Prostate gland (tissue), 2 donors: ENCODE measurements around the gene PUSL1. TPM values are rescaled to one million over a fixed set of nuclear protein-coding genes. Genes with fewer than 3 reads are reported as not detected.

ENCODE experiments used
- DNase-seq: peaks from one replicate; pipeline ENCODE4 v3.0.0-alpha.2; 2019; ENCODE audit warnings: low spot score
- H3K27ac ChIP-seq, 2 donors: fragments of 200-600 bp; sonication (generic); 2 replicates each; pipeline ENCODE4 v1.5.1; 2017 to 2019
- H3K27me3 ChIP-seq: fragments of 200-600 bp; sonication (generic); replicated peaks from 2 replicates; pipeline ENCODE4 v1.5.1; 2019; ENCODE audit not compliant: insufficient read depth
- H3K36me3 ChIP-seq, 2 donors: fragments of 200-600 bp; sonication (generic); 1 replicate in 1 of 2; 2 replicates in 1 of 2; pipeline versions ENCODE4 v1.5.1 to v1.8.1; 2017 to 2019
- H3K4me1 ChIP-seq: fragments of 200-600 bp; sonication (generic); replicated peaks from 2 replicates; pipeline ENCODE4 v1.5.1; 2019
- H3K4me3 ChIP-seq, 2 donors: fragments of 200-600 bp; sonication (generic); 2 replicates each; pipeline ENCODE4 v1.5.1; 2017 to 2019
- H3K9me3 ChIP-seq: fragments of 200-600 bp; sonication (generic); 2 replicates; pipeline ENCODE4 v1.5.1; 2017
- POLR2A ChIP-seq: fragments of 450-650 bp; IDR thresholded peaks from one replicate; pipeline ENCODE4 v1.6.1; 2016; ENCODE audit warnings: antibody characterized with exemption, mild to moderate bottlenecking
- POLR2AphosphoS5 ChIP-seq: sonication (generic); formaldehyde crosslinking; IDR thresholded peaks from one replicate; pipeline ENCODE4 v1.6.1; 2017; ENCODE audit warnings: antibody characterized with exemption
- WGBS: methylation state at CpG from one replicate; pipeline ENCODE4 v1.1.5; 2018; 5-methylcytosine and 5-hydroxymethylcytosine counted together
- intact Hi-C: fragments of 100-400 bp; cut with DNase I; formaldehyde crosslinking; loops from one replicate; pipeline ENCODE4 v1.14.2; 2022
- total RNA-seq, 2 donors: library from RNA; depleted of rRNA; stranded (reverse); fragments of >200 nt; gene quantifications; one replicate each; pipeline ENCODE4 v1.1.0, GENCODE V29; 2016
- TF ChIP-seq, protein P1 (sequence below), 4 experiments: fragments of 200-600 bp in 2 of 4; fragments of 450-650 bp in 2 of 4; sonication (generic) in 2 of 4; IDR thresholded peaks; 1 replicate in 3 of 4; 2 replicates in 1 of 4; pipeline ENCODE4 v1.5.1; 2016 to 2019; ENCODE audit warnings: antibody characterized with exemption in 4 of 4, mild to moderate bottlenecking in 2 of 4, moderate library complexity in 2 of 4

The PUSL1 gene
- total RNA-seq, 2 donors from 2014 or later: 30.6 to 36.9 TPM

DNA sequence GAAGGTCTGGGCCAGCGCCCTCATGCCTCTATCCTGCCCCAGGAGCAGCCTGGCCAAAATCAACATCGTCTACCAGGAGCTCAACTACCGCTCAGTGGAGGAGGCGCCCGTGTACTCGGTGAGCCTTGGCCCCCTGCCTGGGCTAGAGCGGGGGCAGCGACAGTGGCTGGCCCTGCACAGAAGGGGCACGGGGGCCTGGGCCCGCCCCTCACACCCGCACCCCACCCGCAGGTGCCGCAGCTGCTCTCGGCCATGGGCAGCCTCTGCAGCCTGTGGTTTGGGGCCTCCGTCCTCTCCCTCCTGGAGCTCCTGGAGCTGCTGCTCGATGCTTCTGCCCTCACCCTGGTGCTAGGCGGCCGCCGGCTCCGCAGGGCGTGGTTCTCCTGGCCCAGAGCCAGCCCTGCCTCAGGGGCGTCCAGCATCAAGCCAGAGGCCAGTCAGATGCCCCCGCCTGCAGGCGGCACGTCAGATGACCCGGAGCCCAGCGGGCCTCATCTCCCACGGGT lies 17.3 kb upstream of the PUSL1 start:
- Histone ChIP-seq H3K9me3 (no peaks in the 10 kb centered on the region), H3K4me1 (peaks cover 4% of the 10 kb centered on the region), H3K36me3 (no peaks in the 10 kb centered on the region), H3K27ac (no peak overlapping the region), H3K4me3 (no peak overlapping the region), H3K27me3 (no peaks in the 10 kb centered on the region)
- no peak for TF ChIP-seq POLR2A
- TF ChIP-seq, protein P1, sequence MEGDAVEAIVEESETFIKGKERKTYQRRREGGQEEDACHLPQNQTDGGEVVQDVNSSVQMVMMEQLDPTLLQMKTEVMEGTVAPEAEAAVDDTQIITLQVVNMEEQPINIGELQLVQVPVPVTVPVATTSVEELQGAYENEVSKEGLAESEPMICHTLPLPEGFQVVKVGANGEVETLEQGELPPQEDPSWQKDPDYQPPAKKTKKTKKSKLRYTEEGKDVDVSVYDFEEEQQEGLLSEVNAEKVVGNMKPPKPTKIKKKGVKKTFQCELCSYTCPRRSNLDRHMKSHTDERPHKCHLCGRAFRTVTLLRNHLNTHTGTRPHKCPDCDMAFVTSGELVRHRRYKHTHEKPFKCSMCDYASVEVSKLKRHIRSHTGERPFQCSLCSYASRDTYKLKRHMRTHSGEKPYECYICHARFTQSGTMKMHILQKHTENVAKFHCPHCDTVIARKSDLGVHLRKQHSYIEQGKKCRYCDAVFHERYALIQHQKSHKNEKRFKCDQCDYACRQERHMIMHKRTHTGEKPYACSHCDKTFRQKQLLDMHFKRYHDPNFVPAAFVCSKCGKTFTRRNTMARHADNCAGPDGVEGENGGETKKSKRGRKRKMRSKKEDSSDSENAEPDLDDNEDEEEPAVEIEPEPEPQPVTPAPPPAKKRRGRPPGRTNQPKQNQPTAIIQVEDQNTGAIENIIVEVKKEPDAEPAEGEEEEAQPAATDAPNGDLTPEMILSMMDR (IDR thresholded peaks at IDR 0.05): no peak
- no peak for TF ChIP-seq POLR2AphosphoS5
- intact Hi-C loops: no loop called here
- 28% methylated on average over 25 of the region's 28 CpGs for WGBS
- no peak for DNase-seq

DNA sequence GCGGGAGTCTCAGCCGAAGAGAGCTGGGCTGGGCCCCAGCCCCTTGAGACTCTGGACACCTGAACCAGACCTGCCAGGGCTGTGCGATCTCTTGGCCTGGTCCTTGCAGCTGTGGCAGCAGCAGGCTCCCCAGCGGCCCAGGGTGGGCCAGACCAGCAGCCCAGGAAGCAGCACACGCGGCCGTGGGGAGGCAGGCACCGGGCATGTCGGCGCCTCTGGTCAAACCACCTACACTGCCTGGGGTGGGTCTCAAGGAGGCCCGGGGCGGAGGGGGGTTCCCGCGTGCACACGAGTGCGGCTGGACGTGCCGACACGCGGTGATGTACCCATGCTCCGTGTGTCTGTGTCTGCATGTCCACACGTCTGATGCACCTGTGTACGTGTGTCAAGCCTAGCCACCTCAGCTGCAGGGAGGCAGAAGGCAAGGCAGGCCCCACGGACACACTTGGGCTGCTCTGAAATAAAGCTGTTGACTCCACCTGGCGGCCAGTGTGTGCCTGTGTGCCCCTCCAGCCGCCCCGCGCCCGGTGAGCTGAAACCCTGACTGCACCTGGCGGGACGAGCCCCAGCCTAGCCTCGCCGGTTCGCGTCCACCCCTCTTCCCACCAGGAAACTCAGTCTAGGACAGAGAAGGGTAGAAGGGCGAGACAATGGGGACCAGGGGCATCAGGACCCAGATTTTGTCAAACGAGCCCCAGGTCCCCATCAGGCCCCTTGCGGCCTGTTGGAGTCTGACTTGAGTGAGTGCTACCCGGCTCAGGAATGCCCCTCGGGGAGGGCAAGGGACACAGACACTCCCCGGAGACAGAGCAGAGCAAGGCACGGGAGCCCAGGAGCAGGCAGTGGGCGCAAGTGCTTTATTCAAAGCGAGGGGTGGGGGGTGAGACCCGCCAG lies 16.6 kb upstream of the PUSL1 start:
- Histone ChIP-seq H3K27me3 (no peaks in the 10 kb centered on the region), H3K4me1 (peaks cover 4% of the 10 kb centered on the region), H3K36me3 (no peaks in the 10 kb centered on the region), H3K9me3 (no peaks in the 10 kb centered on the region), H3K4me3 (no peak overlapping the region), H3K27ac (no peak overlapping the region)
- peak; percentile 86 for DNase-seq
- TF ChIP-seq, protein P1 (IDR thresholded peaks at IDR 0.05): peak; percentile 58 to 94 (median 78)
- TF ChIP-seq POLR2AphosphoS5 (peak; percentile 18), POLR2A (no peak)
- intact Hi-C loops: loop anchor here (1.0 kb wide), 1 partner anchor 169 kb away; no protein-coding TSS in a partner anchor
- 52% methylated on average over 39 of the region's 45 CpGs for WGBS

DNA sequence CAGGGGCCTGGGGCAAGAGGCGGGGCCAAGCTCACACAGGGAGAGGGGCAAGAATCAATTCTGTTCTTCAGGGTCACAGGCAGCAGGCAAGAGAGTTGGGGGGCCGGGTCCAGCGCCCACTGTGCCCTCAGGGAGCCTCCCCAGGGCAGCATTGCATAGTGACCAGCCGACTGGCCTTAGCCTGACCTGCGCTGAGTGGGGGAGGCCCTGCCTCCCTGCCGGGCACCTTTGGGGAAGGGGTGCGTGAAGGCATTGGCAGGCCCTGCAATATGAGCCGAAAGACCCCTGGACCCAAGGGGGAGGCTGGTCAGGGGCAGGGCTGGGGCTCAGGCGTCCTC lies 16.0 kb upstream of the PUSL1 start:
- Histone ChIP-seq H3K36me3 (no peaks in the 10 kb centered on the region), H3K4me1 (peaks cover 4% of the 10 kb centered on the region), H3K9me3 (no peaks in the 10 kb centered on the region), H3K27me3 (no peaks in the 10 kb centered on the region), H3K27ac (no peak overlapping the region), H3K4me3 (no peak overlapping the region)
- intact Hi-C loops: loop anchor here (1.0 kb wide), 1 partner anchor 170 kb away; no protein-coding TSS in a partner anchor
- 90% methylated on average over 9 of the region's 9 CpGs for WGBS
- TF ChIP-seq POLR2AphosphoS5 (no peak), POLR2A (no peak)
- TF ChIP-seq, protein P1 (IDR thresholded peaks at IDR 0.05): no peak
- DNase-seq: no peak

DNA sequence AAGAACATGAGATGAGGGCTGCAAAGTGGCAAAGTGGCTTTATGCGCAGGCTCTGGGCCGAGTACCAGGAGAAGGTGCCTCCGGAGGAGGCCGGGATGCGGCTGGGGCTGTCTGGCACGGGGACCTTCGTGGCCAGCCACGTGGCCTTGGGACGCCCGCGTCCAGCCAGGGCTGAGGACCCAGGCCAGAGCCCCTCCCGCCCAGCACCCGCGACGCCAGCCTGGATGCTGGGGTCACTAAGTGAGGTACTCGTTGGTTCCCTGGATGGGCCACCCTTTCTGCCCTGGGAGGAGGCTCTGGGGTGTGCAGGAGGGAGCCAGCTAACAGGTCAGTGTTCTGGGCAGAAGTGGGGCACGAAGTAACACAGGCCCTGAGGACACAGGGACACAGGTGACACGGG lies 15.5 kb upstream of the PUSL1 start:
- H3K4me1 ChIP-seq: peaks cover 4% of the 10 kb centered on the region
- no peaks in the 10 kb centered on the region for H3K36me3 ChIP-seq
- 93% methylated on average over 18 of the region's 18 CpGs for WGBS
- no peaks in the 10 kb centered on the region for H3K27me3 ChIP-seq
- TF ChIP-seq POLR2A (no peak), POLR2AphosphoS5 (no peak)
- TF ChIP-seq, protein P1 (IDR thresholded peaks at IDR 0.05): no peak
- no peak overlapping the region for H3K4me3 ChIP-seq
- intact Hi-C loops: loop anchor here (1.0 kb wide), 1 partner anchor 171 kb away; no protein-coding TSS in a partner anchor
- DNase-seq: no peak
- no peaks in the 10 kb centered on the region for H3K9me3 ChIP-seq
- no peak overlapping the region for H3K27ac ChIP-seq
